ENCODE data around the gene SLC2A14.
"Not testable (repeated sequence)": the region's sequence is repeated elsewhere in the genome, so short reads cannot be mapped to it uniquely, and the experiment has no call there.

SLC2A14 gene

DNA sequence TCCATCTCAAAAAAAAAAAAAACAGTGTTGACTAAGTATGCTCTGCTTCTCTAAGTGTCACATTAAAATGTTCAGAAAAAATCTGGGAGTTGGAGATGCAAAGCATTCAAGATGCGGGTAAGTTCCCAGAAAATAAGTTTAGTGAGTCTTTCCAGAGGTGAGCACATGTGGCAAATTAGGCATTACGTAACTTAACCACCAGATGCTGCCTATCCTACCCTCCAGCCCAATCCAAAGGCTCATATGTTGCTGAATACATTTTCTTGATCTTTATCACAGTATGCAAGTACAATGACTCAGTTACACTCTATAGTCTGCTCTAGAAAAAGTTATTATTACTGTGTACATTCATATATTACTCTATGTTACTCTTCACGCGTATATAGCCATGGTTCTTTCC lies 3.6 kb downstream of the SLC2A14 start:
- FAIRE-seq: no peak

DNA sequence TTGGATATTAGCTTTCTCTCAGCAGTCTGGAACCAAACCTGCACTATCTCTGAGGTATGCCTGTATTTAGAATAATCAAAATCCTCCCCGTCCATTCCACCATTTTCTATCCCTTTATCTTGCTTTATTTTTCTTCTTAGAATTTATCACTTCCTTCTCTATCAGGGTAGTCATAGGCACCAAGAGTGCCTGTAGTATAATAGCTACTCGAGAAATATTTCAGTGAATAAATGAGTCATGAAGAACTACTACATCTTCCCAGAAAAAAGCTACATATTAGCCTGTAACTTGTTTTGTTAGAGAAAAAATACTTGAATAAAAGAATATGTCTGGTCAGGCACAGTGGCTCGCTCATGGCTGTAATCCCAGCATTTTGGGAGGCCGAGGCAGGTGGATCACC lies 4.3 kb downstream of the SLC2A14 start:
- no peak for FAIRE-seq

DNA sequence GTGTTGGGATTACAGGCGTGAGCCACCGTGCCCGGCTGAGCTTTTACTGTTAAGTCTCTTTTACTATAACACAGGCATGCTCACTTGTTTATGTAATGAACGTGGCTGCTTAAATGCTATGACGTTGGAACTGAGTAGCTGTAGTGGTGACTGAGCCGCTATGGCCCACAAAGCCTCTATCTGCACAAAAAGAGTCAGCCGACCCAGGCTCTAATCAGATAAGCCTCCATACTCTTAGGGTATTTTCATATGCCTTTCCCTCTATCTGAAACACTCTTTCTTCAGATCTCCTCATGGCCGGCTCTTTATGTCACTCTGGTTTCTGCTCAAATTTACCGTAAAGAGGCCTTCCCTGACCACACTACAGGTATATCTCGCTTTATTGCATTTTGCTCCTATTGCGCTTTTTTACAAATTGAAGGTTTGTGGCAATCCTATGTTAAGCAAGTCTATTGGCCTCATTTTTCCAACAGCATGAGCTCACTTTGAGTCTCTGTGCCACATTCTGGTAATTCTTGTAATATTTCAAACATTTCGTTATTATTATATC lies 8.0 kb downstream of the SLC2A14 start:
- no peak for FAIRE-seq

DNA sequence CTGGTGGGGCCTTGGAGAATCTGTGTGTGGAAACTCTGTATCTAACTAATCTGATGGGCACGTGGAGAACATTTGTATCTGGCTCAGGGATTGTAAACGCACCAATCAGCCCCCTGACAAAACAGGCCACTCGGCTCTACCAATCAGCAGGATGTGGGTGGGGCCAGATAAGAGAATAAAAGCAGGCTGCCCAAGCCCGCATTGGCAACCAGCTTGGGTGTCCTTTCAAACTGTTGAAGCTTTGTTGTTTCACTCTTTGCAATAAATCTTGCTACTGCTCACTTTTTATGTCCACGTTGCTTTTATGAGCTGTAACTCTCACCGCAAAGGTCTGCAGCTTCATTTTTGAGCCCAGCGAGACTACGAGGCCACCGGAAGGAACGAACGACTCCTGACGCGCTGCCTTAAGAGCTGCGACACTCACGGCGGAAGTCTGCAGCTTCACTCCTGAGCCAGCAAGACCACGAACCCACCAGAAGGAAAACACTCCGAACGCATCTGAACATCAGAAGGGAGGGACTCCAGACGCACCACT lies 9.8 kb downstream of the SLC2A14 start:
- FAIRE-seq: not testable (repeated sequence)

DNA sequence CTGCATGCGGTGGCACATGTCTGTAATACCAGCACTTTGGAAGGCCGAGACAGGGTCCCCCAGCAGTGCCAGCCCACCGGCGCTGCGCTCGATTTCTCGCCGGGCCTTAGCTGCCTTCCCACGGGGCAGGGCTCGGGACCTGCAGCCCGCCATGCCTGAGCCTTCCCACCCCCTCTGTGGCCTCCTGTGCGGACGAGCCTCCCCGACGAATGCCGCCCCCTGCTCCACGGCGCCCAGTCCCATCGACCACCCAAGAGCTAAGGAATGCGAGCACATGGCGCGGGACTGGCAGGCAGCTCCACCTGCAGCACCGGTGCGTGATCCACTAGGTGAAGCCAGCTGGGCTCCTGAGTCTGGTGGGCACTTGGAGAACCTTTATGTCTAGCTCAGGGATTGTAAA lies 10.4 kb downstream of the SLC2A14 start:
- FAIRE-seq: not testable (repeated sequence)

DNA sequence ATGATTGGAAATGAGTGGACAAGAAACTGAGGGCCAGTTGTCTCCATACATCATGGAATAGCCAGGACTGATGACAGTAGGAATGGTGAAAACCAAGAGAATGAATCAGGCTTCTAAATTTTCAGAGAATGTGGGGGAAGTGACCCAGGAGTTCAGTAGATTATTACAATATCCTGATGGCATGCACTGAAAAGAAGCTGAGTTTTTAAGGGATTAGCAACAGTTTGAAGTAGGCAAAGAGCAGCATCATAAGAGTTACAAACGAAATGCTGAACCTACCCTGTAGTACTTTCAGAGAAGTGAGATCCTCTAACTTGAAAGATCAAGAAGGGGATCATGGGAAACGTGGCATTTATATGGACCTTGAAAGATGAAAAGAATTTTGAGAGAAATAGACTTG lies 13.2 kb downstream of the SLC2A14 start:
- no peak for FAIRE-seq

DNA sequence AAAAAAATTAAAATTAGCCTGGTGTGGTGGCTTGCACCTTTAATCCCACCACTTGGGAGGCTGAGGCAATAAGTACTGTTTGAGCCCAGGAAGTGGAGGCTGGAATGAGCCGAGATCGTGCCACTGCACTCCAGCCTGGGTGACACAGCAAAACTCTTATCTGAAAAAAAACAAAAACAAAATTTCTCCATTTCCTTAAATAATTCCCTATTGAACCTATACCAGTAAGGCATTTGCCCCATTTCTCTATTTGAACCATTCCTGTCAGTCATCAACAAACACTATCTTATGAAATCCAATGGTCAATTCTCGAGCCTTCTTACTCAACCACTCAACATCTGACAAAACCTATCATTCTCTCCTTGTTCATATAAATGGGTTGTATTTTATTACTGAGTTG lies 14.7 kb downstream of the SLC2A14 start:
- no peak for FAIRE-seq

DNA sequence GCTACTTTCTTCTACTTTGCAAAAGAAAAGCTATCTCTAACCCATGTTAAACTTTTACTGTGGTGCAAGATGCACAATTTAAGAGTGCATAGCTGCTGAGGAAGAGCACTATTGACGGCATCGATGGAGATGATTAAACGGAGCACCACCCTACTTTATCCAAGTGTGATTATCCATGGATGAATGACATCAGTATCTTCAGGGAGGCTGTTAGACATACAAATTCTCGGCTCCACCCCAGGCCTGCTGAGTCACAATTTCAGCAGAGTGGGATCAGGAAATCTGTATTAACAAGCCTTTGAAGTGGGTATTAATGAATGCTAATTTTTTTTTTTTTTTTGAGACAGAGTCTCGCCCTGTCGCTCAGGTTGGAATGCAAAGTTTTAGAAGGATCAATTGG lies 16.2 kb downstream of the SLC2A14 start:
- no peak for FAIRE-seq

DNA sequence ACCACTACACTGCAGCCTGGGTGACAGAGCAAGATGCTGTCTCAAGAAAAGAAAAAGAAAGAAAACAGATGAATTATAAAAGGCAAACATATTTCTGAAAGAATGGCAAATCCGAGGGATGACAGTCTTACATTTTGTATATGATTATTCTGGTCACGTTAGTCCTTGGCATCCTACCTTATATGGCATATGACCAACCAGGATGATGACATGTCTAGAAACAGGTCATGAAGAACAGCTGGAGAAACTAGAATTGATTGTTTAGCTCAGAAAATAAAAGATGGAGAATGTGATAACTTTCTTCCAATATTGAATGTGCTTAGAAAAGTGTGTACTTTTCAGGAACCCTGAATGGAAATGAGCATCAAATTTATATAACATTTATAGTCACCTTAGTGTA lies 19.2 kb downstream of the SLC2A14 start:
- FAIRE-seq: no peak

DNA sequence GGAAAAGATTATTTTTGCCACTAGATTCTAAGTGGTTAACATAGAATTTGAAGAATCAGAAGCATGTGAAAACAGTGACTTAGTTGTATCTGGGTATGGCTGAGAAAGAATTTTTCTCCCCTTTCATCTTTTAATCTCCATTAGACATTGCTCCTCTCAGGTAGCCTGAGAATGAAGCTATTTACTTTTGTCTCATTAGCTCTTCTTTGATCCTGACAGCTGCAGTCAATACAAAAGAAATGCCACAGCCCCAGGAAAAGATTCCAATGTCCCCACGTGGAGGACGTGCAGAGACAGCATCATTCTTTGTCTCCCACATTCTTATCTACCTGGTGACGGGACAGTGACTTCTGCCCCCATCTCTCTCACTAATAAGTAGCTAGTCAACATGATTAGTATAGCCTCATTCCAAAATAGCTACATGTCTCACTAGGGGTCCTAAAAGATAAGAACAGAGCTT lies 21.1 kb downstream of the SLC2A14 start:
- FAIRE-seq: not testable (repeated sequence)

DNA sequence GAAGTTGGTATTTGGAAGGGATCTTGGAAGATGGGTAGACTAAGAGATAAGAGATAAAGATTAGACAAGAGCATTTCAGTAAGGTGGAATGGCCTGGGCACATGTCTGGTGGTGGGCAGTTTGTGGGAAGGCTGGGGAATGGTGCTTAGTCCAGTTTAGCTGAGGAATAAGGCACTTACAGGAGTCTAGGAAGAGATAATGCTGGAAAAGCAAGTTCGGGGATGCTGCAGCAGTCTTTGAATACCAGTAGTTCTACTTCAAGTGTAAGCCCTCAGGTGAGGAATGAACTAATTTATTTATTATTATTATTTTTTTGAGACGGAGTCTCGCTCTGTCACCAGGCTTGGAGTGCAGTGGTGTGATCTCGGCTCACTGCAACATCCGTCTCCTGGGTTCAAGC lies 22.6 kb downstream of the SLC2A14 start:
- not testable (repeated sequence) for FAIRE-seq

DNA sequence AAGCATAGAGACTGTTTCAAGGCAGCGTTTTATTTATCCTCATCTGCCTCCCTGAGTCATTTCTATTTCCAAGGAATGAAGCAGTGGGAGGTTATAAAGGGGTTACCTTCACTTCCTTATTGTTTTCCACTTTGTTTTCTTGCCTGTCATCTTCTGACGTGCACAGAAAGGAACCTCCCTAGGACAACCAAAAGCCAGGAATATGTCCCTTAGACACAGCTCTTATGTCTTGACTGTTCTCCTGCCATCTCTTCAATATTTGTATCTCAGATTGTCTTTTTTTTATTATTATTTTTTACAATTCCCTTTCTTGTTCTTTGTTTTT lies 24.7 kb downstream of the SLC2A14 start:
- not testable (repeated sequence) for FAIRE-seq

DNA sequence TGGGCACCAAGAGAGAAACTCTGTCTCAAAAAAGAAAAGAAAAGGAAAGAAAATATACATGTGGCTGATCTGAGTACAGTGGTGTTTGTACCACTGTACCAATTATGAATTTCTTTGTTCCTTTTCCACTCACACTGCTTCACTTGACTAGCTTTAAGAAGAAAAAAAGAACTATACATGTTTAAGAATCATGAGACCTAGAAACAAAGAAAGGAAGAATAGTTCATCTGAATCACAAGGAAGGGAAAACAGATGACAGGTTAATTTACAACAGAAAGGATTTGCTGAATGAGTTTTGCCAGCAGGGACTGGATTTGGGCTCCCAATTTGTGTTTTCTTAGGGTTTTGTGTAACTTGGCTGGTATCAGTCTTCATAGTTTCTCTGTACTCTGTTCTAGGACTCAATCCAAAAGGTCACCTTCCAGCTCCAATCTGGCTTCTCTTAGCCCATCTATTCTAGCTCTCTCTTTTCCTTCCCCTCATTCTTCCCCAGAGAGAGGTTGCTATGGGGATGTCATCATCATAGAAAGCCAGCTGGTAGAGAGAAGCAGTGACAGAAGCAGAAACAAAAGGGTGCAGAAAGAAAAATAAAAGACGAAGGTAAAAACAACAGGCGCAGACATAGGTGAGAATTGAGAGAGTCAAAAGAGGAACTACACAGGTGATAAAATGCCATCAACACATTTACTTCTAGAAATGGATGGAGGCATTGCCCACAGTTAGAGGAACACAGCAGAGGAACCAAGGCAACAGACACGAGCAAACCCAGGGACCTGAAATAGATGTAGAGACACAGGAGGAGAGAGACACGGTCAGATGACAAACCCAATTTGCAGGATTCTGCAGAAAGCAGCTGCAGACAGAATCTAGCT lies 25.3 kb downstream of the SLC2A14 start:
- not testable (repeated sequence) for FAIRE-seq

DNA sequence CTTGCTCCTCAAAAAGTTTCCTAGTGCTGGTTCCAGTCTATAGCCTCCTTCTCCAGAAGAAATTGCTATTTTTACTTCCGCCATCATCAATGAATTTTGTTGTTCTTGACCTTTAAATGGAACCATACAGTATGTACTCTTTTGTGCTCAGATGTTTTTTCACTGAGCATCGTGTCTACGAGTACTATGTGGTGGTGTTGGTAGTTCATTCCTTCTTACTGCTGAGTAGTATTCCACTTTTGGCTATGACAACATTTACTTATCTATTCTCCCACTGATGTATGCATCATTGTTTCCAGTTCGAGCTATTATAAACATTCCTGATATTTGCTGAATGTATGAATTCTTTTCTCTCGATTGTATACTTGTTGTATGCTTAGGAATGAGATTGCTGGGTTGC lies 28.6 kb downstream of the SLC2A14 start:
- no peak for FAIRE-seq

DNA sequence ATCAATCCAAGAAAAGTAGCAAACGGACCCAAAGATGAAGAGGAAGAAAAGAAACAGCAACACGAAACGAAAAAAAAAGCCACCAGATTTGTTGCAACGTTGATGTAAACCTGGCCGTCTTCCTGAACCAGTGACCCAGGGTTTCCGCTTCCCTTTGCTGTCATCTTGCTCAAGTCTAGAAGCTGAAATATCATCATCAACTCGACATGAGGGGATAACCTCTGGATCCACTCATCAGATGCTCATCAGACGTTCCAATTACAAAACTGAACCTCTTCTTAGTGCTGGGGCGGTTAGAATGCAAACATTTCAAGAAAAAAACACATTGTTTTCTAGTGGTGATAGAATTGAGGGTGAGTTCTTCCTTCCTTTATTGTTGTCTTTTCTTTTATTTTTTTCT lies 29.1 kb downstream of the SLC2A14 start:
- FAIRE-seq: not testable (repeated sequence)

DNA sequence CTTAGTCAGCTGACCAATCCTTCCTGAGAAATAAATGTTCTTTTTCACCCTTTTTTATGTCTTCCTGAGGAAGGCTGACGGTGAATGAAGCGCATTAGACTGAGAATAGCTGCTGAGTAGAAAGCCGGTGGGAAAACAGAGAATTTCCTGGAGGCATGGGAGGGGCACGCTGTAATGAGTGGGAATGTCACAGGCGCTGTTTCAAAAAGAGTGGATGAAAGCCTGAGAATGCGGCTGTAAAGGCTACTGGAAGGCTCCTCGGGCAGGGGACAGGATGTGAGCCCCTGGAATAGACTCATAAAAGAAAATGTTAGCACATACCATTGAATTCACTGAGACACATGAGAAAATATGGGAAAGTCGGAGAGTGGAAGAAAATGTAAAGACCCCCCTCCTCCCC lies 29.6 kb downstream of the SLC2A14 start:
- not testable (repeated sequence) for FAIRE-seq

DNA sequence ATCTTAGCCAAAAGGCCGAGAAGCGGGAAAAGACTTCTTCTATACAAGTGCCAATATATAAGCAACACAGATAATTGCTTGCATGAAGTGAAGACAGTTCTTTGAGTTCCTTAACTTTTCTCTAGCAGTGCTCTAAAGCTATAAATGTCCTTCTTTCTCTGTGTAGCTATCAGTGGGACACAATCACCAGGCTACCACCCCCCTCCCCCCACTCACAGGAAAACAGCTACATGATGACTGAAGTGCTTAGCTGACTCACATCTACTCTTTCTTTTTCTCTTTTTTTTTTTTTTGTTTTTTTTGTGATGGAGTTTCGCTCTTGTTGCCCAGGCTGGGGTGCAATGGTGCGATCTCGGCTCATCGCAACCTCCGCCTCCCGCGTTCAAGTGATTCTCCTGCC lies 30.3 kb downstream of the SLC2A14 start:
- FAIRE-seq: not testable (repeated sequence)

DNA sequence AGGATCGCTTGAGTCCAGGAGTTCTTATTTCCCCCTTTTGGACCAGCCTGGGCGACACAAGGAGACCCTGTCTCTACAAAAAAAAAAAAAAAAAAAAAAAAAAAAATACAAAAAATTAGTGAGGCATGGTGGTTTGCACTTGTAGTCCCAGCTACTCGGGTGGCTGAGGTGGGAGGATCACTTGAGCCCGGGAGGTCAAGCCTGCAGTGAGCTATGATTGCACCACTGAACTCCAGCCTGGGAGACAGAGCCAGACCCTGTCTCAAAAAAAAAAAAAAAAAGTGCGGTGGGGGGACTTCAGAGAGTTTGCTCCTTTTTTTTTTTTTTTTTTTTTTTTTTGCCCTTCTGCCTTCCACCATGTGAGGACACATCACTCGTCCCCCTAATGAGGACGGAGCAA lies 32.9 kb downstream of the SLC2A14 start:
- FAIRE-seq: not testable (repeated sequence)

DNA sequence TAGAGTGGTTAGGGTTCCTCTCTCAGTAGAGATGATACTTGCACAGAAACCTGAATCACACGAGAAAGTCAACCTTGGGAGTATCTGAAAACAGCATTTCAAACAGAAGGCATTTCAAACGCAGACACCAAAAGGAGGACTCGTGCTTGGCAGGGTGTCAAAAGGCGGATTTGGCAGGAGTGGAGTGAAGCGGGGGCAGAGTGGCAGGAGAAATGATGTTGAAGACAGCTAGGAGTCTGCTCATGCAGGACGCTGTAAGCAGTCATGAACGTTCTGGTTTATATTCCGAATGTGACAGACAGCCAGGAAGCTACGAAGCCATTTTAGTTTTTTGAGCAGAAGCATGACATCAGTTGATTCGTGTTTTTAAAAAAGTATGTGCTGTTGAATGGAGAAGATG lies 33.5 kb downstream of the SLC2A14 start:
- not testable (repeated sequence) for FAIRE-seq

DNA sequence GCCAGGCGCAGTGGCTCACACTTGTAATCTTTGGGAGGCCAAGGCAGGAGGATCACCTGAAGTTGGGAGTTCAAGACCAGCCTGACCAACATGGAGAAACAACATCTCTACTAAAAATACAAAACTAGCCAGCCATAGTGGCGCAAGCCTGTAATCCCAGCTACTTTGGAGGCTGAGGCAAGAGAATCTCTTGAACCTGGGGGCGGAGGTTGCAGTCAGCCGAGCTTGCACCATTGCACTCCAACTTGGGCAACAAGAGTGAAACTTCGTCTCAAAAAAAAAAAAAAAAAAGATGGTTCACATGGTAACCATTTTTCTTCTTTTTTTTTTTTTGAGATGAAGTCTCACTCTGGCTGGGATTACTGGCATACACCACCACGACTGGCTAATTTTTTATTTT lies 35.3 kb downstream of the SLC2A14 start:
- no peak for FAIRE-seq

DNA sequence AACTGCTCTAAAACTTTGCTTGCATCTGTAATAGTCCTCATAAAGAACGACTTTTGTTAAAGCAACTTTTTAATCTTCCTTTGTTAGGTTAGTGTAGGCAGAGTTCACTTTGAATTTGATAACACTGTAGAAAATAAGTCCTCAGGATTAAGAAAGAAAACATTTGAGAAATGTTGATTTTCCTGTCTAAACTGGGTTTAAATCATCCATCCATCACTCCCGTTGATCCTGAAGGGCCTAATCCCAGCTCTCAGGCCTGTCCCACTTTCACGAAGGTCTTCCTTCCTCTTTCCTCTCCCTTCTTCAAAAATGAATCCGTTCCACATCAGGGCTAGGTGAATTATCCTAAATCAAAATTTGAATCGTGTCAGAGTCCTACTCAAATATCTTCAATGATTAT lies 36.9 kb downstream of the SLC2A14 start:
- FAIRE-seq: no peak

DNA sequence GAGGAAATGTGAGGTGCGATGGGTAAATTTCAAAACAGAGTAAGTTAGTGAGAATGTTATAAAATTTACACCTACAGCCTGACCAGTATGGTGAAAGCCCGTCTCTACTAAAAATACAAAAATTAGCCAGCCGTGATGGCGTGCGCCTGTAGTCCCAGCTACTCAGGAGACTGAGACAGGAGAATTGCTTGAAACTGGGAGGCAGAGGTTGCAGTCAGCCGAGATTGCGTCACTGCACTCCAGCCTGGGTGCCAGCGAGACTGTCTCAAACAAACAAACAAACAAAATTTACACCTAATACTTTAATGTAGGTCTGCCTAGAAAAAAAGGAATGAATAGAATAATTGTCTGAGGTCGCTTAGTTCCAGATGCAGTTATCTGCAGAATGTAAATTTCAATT lies 37.6 kb downstream of the SLC2A14 start:
- no peak for FAIRE-seq

DNA sequence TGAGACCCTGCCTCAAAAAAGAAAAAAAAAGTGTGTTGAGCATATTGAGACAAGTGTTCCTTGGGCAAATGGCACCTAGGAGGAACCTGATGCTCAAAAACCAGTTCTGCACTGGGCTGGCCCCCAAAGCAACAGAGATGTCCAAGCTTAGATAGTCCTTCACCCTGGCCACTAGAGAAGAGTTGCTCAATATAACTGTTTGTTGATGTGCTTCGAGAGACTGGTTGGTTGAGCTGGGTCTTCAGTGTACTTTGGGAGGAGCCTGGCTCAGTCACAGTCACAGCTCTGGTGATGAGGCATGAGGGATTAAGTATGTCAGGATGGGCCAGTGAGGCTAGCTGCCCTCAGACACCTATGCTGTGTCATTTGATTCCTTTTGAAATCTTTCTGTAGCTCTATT lies 38.0 kb downstream of the SLC2A14 start:
- FAIRE-seq: no peak

DNA sequence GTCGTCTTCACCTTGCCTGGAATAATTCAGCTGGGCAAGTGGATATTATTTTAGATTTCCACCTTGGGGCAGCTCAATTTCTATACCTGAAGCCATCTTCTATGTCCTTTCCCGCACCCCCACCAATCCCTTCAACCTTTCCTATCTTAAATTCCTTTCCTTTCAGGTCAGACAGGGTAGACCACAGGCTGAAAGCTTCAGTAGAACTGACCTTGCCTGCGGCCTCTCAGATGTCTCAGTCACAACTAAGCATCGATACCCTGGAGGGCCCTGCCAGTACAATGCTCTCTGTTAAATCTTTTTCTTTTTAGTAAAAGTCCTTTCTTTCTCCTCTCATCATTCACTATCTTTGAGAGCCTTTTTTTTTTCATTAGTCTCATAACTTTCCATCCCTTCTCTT lies 38.9 kb downstream of the SLC2A14 start:
- FAIRE-seq: no peak
